ENCODE data around the gene C1QTNF1. TPM values are rescaled to one million over a fixed set of nuclear protein-coding genes. Genes with fewer than 3 reads are reported as not detected.

Gene C1QTNF1
- total RNA-seq, 4 donors from 2014 or later = 6.3 to 20.6 (median 14.3) TPM

GRCh38 chr17:79065105-79065670, 41.2 kb downstream of the C1QTNF1 start:
- no peaks in the 10 kb centered on the region for H3K27me3 ChIP-seq
- no peaks in the 10 kb centered on the region for H3K4me1 ChIP-seq
- no peaks in the 10 kb centered on the region for H3K9me3 ChIP-seq
- no peak overlapping the region for H3K27ac ChIP-seq
- peak; percentile 17 to 93 (median 83) for TF ChIP-seq CTCF (IDR thresholded peaks at IDR 0.05)
- TF ChIP-seq POLR2A (IDR thresholded peaks at IDR 0.05) = no peak
- H3K4me3 ChIP-seq = peak overlapping the region in 1 of 4 donors; percentile 0
- no peaks in the 10 kb centered on the region for H3K36me3 ChIP-seq
- DNase-seq = peak in 2 of 3 donors; percentile 51 to 89

GRCh38 chr17:79066963-79067362, 43.0 kb downstream of the C1QTNF1 start:
- TF ChIP-seq CTCF (IDR thresholded peaks at IDR 0.05) (no peak), POLR2A (IDR thresholded peaks at IDR 0.05) (no peak)
- no peak overlapping the region for H3K4me3 ChIP-seq
- no peaks in the 10 kb centered on the region for H3K36me3 ChIP-seq
- H3K4me1 ChIP-seq = no peaks in the 10 kb centered on the region
- H3K27ac ChIP-seq = no peak overlapping the region
- H3K9me3 ChIP-seq = no peaks in the 10 kb centered on the region
- H3K27me3 ChIP-seq = no peaks in the 10 kb centered on the region
- peak in 2 of 3 donors; percentile 31 to 34 for DNase-seq

DNA sequence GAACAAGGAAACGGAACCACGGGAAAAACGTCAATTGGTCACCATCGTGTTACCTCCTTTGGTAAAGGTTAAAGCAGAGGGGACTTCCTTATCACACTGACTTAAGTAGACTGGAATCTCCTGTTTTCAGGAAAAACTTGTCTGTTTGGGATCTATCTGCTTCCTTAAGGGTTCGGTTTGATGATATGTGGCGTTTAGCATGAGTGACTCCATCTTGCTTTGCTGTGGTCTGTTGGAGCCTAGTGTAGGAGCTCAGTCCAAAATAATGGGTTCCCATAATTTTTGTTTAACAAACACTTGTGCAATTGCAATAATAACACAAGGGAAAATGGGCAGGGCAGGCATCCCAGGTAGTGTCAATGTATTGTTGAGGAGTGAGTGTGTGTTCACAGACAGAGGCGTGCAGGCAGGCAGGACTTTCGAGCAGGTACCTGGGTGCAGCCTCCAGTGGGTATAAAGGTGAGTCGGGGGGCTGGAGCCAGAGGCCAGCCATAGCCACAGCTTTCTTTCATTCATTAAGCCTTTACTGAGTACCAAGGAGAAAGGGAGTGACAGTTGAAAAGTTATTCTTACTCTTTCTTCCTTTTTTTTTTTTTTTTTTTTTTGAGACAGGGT, 46.4 kb downstream of the C1QTNF1 start:
- TF ChIP-seq POLR2A (IDR thresholded peaks at IDR 0.05) (no peak), CTCF (IDR thresholded peaks at IDR 0.05) (no peak)
- H3K27ac ChIP-seq = no peak overlapping the region
- H3K36me3 ChIP-seq = no peaks in the 10 kb centered on the region
- DNase-seq = peak in 1 of 3 donors; percentile 11
- no peaks in the 10 kb centered on the region for H3K9me3 ChIP-seq
- peaks cover 0 to 16% (median 6%) of the 10 kb centered on the region in 4 donors for H3K4me1 ChIP-seq
- H3K4me3 ChIP-seq = no peak overlapping the region
- H3K27me3 ChIP-seq = no peaks in the 10 kb centered on the region

- DNase-seq = no peak
Observed at GRCh38 chr17:79071161-79071740, 47.3 kb downstream of the C1QTNF1 start.

DNA sequence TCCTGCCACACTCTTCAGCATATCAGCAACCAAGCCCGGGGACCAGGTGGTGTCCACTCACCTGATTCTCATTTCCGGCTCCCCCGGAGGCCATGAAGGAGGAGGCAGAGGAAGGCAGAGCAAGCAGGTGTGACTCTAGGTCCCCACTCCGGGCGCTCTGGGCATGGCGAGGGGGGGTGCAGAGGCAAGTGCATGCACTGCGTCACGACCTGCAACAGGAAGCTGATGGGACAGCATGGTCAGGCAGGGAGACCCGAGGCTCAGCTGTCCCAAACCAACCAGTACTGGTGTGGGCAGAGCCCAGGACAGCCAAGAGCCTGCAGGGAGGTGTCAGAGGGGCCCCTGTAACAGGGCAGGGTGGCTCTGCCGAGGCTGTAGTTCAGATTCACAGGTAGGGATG, 48.6 kb downstream of the C1QTNF1 start:
- Histone ChIP-seq H3K36me3 (no peaks in the 10 kb centered on the region), H3K9me3 (no peaks in the 10 kb centered on the region), H3K4me1 (peaks cover 0 to 32% (median 11%) of the 10 kb centered on the region in 4 donors), H3K27ac (peak overlapping the region in 3 of 4 donors; percentile 54 to 93 (median 85)), H3K27me3 (no peaks in the 10 kb centered on the region), H3K4me3 (no peak overlapping the region)
- TF ChIP-seq POLR2A (IDR thresholded peaks at IDR 0.05) = no peak
- TF ChIP-seq CTCF (IDR thresholded peaks at IDR 0.05) = no peak
- peak in 1 of 3 donors; percentile 61 for DNase-seq

More at GRCh38 chr17:79071161-79071740, 47.3 kb downstream of the C1QTNF1 start:
- no peaks in the 10 kb centered on the region for H3K9me3 ChIP-seq
- TF ChIP-seq CTCF (IDR thresholded peaks at IDR 0.05) (no peak), POLR2A (IDR thresholded peaks at IDR 0.05) (no peak)
- H3K27me3 ChIP-seq = no peaks in the 10 kb centered on the region
- H3K27ac ChIP-seq = no peak overlapping the region
- no peak overlapping the region for H3K4me3 ChIP-seq
- peaks cover 0 to 25% (median 10%) of the 10 kb centered on the region in 4 donors for H3K4me1 ChIP-seq
- H3K36me3 ChIP-seq = no peaks in the 10 kb centered on the region

All from Peyer's patch (tissue), 4 donors.